Measurements from ENCODE around the gene MAGEF1. TPM values are rescaled to one million over a fixed set of nuclear protein-coding genes. Genes with fewer than 3 reads are reported as not detected.
A peak's percentile ranks its signal among the peaks of the same experiment; 100 is the strongest.

MAGEF1 gene
- total and polyA plus RNA-seq, 2 experiments from 2014 or later = 66.5 to 88.7 TPM

DNA sequence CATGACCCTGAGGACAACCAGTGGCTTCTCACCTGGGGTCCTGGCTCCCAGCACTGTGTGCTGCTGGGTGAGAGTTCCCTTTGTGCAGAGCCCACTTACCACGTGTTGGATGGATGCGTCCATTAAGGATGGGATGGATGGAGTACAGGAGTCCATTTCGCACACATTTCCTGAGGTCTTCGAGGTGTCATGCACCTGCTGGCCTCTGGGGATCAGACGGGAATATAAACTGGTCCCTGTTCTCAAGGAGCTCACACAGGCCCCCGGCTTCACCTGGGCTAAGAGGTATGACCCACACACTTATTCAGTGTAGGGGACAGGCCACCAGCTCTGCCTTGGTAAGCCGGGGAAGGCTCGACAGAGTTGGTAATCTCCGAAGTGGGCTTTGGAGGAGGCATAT is 39.5 kb downstream of the MAGEF1 start:
- H2AFZ ChIP-seq = no peak overlapping the region
- Mint-ChIP-seq H3K27ac (no peak overlapping the region), H3K27me3 (ENCODE audit: insufficient read depth, low read depth, poor library complexity) (peaks cover 9% of the 10 kb centered on the region), H3K4me1 (peaks cover 4% of the 10 kb centered on the region; the same call in 1 of the 3 replicates), H3K9me3 (no peaks in the 10 kb centered on the region; the same call in 2 of the 3 replicates), H3K4me3 (no peak overlapping the region), H3K36me3 (ENCODE audit: low read depth) (no peaks in the 10 kb centered on the region)
- DNase-seq (ENCODE audit: low spot score) = no peak
- H3K27me3 ChIP-seq (ENCODE audit: insufficient read depth) = no peaks in the 10 kb centered on the region
- no peak overlapping the region for H3K4me2 ChIP-seq
- no peak overlapping the region for H3K27ac ChIP-seq (ENCODE audit: low read depth)
- ATAC-seq = no peak; the same call in 2 of the 3 replicates
- H3K36me3 ChIP-seq (ENCODE audit: insufficient read depth) = no peaks in the 10 kb centered on the region
- H3K4me3 ChIP-seq = no peak overlapping the region
- H4K20me1 ChIP-seq (replicated peaks; ENCODE audit: insufficient read depth) = no peaks in the 10 kb centered on the region
- H3F3A ChIP-seq (replicated peaks; ENCODE audit: low read depth) = no peaks in the 10 kb centered on the region
- TF ChIP-seq, protein P1, sequence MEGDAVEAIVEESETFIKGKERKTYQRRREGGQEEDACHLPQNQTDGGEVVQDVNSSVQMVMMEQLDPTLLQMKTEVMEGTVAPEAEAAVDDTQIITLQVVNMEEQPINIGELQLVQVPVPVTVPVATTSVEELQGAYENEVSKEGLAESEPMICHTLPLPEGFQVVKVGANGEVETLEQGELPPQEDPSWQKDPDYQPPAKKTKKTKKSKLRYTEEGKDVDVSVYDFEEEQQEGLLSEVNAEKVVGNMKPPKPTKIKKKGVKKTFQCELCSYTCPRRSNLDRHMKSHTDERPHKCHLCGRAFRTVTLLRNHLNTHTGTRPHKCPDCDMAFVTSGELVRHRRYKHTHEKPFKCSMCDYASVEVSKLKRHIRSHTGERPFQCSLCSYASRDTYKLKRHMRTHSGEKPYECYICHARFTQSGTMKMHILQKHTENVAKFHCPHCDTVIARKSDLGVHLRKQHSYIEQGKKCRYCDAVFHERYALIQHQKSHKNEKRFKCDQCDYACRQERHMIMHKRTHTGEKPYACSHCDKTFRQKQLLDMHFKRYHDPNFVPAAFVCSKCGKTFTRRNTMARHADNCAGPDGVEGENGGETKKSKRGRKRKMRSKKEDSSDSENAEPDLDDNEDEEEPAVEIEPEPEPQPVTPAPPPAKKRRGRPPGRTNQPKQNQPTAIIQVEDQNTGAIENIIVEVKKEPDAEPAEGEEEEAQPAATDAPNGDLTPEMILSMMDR (conservative IDR thresholded peaks at IDR 0.05; ENCODE audit: low read depth in 2 of 2) = 0 out of 4 replicates have a peak, but pooled peaks of 1 of the 2 experiments have one; percentile 17
- no peak for TF ChIP-seq NANOG (IDR thresholded peaks at IDR 0.05; ENCODE audit: borderline replicate concordance)
- no peaks in the 10 kb centered on the region for H3K79me2 ChIP-seq (replicated peaks; ENCODE audit: insufficient read depth)
- H3K9me2 ChIP-seq (ENCODE audit: insufficient read depth) = peaks cover 6% of the 10 kb centered on the region
- no peaks in the 10 kb centered on the region for H3K4me1 ChIP-seq (ENCODE audit: insufficient read depth)

GRCh38 chr3:184670091-184670602 is 41.7 kb downstream of the MAGEF1 start:
- TF ChIP-seq EZH2phosphoT487 (IDR thresholded peaks at IDR 0.05; ENCODE audit: unreplicated experiment) (no peak), REST (IDR thresholded peaks at IDR 0.05; ENCODE audit: unreplicated experiment) (no peak), ZNF331 (CRISPR knock-in tag; IDR thresholded peaks at IDR 0.05; ENCODE audit: low read depth) (no peak), STAT1 (IDR thresholded peaks at IDR 0.05; ENCODE audit: unreplicated experiment) (no peak), ZNF114 (CRISPR knock-in tag; IDR thresholded peaks at IDR 0.05) (no peak), NANOG (IDR thresholded peaks at IDR 0.05; ENCODE audit: borderline replicate concordance) (no peak), POLR2AphosphoS5 (IDR thresholded peaks at IDR 0.05; ENCODE audit: low read depth) (no peak), EZH2 (IDR thresholded peaks at IDR 0.05; ENCODE audit: low read depth, unreplicated experiment) (no peak), CREB1 (CRISPR knock-in tag; IDR thresholded peaks at IDR 0.05; ENCODE audit: low read depth) (no peak)
- TF ChIP-seq, protein P2, sequence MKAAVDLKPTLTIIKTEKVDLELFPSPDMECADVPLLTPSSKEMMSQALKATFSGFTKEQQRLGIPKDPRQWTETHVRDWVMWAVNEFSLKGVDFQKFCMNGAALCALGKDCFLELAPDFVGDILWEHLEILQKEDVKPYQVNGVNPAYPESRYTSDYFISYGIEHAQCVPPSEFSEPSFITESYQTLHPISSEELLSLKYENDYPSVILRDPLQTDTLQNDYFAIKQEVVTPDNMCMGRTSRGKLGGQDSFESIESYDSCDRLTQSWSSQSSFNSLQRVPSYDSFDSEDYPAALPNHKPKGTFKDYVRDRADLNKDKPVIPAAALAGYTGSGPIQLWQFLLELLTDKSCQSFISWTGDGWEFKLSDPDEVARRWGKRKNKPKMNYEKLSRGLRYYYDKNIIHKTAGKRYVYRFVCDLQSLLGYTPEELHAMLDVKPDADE (IDR thresholded peaks at IDR 0.05) = no peak

More at GRCh38 chr3:184670091-184670602, 41.7 kb downstream of the MAGEF1 start:
- H3K4me1 Mint-ChIP-seq = peaks cover 8% of the 10 kb centered on the region; the same call in 2 of the 3 replicates
- Histone ChIP-seq H3K79me2 (replicated peaks; ENCODE audit: insufficient read depth) (no peaks in the 10 kb centered on the region), H4K20me1 (replicated peaks; ENCODE audit: insufficient read depth) (no peaks in the 10 kb centered on the region), H3F3A (replicated peaks; ENCODE audit: low read depth) (no peaks in the 10 kb centered on the region), H3K4me2 (no peak overlapping the region), H3K4me1 (ENCODE audit: insufficient read depth) (no peaks in the 10 kb centered on the region), H3K27ac (ENCODE audit: low read depth) (no peak overlapping the region), H3K27me3 (ENCODE audit: insufficient read depth) (no peaks in the 10 kb centered on the region), H2AFZ (no peak overlapping the region), H3K9me2 (ENCODE audit: insufficient read depth) (peaks cover 6% of the 10 kb centered on the region), H3K4me3 (no peak overlapping the region), H3K36me3 (ENCODE audit: insufficient read depth) (no peaks in the 10 kb centered on the region)
- no peak overlapping the region for H3K27ac Mint-ChIP-seq
- H3K27me3 Mint-ChIP-seq (ENCODE audit: insufficient read depth, low read depth, poor library complexity) = peaks cover 9% of the 10 kb centered on the region
- H3K36me3 Mint-ChIP-seq (ENCODE audit: low read depth) = no peaks in the 10 kb centered on the region
- no peak for DNase-seq (ENCODE audit: low spot score)
- H3K9me3 Mint-ChIP-seq = no peaks in the 10 kb centered on the region; the same call in 2 of the 3 replicates
- H3K4me3 Mint-ChIP-seq = no peak overlapping the region
- ATAC-seq = no peak
